OCI-LY3 (cell line): ENCODE results near the gene DDX1.

ENCODE experiments used
- H2AFZ ChIP-seq: fragments of 200-600, 300-600 bp; shearing (Covaris generic); 2 replicates; pipeline ENCODE4 v1.6.0; 2014; ENCODE audit warnings: antibody characterized with exemption, low read depth, low read length
- H3K27ac ChIP-seq: fragments of 200-600, 300-600 bp; sonication (generic); 2 replicates; pipeline ENCODE4 v1.5.1; 2014; ENCODE audit warnings: mild to moderate bottlenecking, low read length, moderate library complexity, mixed read lengths
- H3K27me3 ChIP-seq: fragments of 200-600, 300-600 bp; sonication (generic); 2 replicates; pipeline ENCODE4 v1.6.1; 2014; ENCODE audit warnings: low read depth, low read length, mixed read lengths
- H3K36me3 ChIP-seq: fragments of 200-600, 300-600 bp; sonication (generic); replicated peaks from 2 replicates; pipeline ENCODE3; 2014; ENCODE audit warnings: low read depth, low read length, mixed read lengths
- H3K4me1 ChIP-seq: fragments of 300-600, 200-600 bp; sonication (generic); 2 replicates; pipeline ENCODE4 v1.6.1; 2014; ENCODE audit warnings: low read length, mixed read lengths
- H3K4me2 ChIP-seq: fragments of 200-600, 300-600 bp; sonication (generic); 2 replicates; pipeline ENCODE4 v1.6.1; 2014; ENCODE audit warnings: low read length, mixed read lengths
- H3K4me3 ChIP-seq: fragments of 300-600, 200-600 bp; sonication (generic); 2 replicates; pipeline ENCODE4 v1.5.1; 2014; ENCODE audit warnings: antibody characterized with exemption, mild to moderate bottlenecking, low read length, moderate library complexity
- H3K79me2 ChIP-seq: fragments of 300-600, 200-600 bp; shearing (Covaris generic); 2 replicates; pipeline ENCODE4 v1.6.1; 2014; ENCODE audit warnings: mild to moderate bottlenecking, low read length, mixed read lengths
- H3K9ac ChIP-seq: fragments of 300-600, 200-600 bp; shearing (Covaris generic); 2 replicates; pipeline ENCODE4 v1.6.0; 2014; ENCODE audit warnings: mild to moderate bottlenecking, low read length, moderate library complexity
- H3K9me3 ChIP-seq: fragments of 200-600, 300-600 bp; shearing (Covaris generic); 2 replicates; pipeline ENCODE4 v1.6.1; 2014; ENCODE audit warnings: low read length, mixed read lengths; ENCODE audit not compliant: insufficient read depth
- H4K20me1 ChIP-seq: fragments of 200-600, 300-600 bp; sonication (generic); 2 replicates; pipeline ENCODE4 v1.6.1; 2016; ENCODE audit warnings: low read length, mixed read lengths; ENCODE audit not compliant: insufficient read depth
- EZH2phosphoT487 ChIP-seq: fragments of 200-600 bp; shearing (Covaris generic); IDR thresholded peaks from 2 replicates; pipeline ENCODE4 v1.6.1; 2018; ENCODE audit warnings: antibody characterized with exemption, mixed run types, low read depth
- TF ChIP-seq, protein P1 (sequence below): fragments of 200-600, 300-600 bp; sonication (generic); IDR thresholded peaks from 2 replicates; pipeline ENCODE4 v1.5.1; 2014; ENCODE audit warnings: antibody characterized with exemption, low read length, low read depth

The DDX1 gene

GRCh38 chr2:15674637-15675455, 83.2 kb downstream of the DDX1 start:
- TF ChIP-seq, protein P1, sequence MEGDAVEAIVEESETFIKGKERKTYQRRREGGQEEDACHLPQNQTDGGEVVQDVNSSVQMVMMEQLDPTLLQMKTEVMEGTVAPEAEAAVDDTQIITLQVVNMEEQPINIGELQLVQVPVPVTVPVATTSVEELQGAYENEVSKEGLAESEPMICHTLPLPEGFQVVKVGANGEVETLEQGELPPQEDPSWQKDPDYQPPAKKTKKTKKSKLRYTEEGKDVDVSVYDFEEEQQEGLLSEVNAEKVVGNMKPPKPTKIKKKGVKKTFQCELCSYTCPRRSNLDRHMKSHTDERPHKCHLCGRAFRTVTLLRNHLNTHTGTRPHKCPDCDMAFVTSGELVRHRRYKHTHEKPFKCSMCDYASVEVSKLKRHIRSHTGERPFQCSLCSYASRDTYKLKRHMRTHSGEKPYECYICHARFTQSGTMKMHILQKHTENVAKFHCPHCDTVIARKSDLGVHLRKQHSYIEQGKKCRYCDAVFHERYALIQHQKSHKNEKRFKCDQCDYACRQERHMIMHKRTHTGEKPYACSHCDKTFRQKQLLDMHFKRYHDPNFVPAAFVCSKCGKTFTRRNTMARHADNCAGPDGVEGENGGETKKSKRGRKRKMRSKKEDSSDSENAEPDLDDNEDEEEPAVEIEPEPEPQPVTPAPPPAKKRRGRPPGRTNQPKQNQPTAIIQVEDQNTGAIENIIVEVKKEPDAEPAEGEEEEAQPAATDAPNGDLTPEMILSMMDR = no peak
- no peak for TF ChIP-seq EZH2phosphoT487
- Histone ChIP-seq H3K27me3 (peaks cover 6% of the 10 kb centered on the region; the same call in 1 of the 2 replicates), H4K20me1 (no peaks in the 10 kb centered on the region), H3K27ac (no peak overlapping the region), H3K4me3 (no peak overlapping the region), H3K9ac (no peak overlapping the region), H2AFZ (no peak overlapping the region), H3K36me3 (no peaks in the 10 kb centered on the region), H3K79me2 (no peaks in the 10 kb centered on the region), H3K9me3 (no peaks in the 10 kb centered on the region), H3K4me1 (no peaks in the 10 kb centered on the region), H3K4me2 (no peak overlapping the region)

DNA sequence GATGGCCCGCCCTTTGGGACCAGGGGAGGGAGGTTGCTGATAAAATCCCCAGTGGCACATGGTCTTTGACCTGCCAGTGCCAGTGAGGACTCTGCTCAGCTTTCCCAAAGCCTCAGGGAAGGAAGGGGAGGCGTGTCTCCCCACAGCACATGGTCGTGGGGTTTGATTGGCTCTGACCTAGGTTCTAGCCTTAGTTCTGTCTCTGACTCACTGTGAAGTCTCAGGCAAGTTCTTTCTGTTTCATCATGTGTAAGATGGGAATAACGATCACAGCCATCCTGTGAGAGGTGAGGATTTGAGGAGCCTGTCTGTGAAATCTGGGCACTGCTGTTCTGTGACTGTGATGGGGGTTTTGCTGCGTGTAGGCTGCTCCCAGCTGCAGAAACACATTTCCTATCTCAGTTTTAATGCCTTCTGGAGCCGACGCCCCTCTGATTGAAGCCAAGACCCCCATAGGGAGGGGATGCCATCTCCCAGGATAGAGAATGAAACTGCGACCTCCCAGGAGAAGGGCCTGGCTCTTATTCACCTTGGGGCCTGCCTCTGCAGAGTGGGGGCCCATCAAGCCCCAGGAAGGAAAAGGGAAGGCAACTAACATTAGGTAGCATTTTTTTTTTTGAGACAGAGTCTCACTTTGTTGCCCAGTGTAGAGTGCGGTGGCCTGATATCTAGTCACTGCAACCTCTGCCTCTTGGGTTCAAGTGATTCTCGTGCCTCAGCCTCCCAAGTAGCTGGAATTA, 84.0 kb downstream of the DDX1 start:
- Histone ChIP-seq H3K4me1 (no peaks in the 10 kb centered on the region), H3K4me2 (no peak overlapping the region), H3K4me3 (no peak overlapping the region), H3K27ac (no peak overlapping the region), H3K36me3 (no peaks in the 10 kb centered on the region), H3K27me3 (0 out of 2 replicates have a peak, but pooled peaks cover 3% of the 10 kb centered on the region), H2AFZ (no peak overlapping the region), H3K9ac (no peak overlapping the region), H3K79me2 (no peaks in the 10 kb centered on the region), H3K9me3 (no peaks in the 10 kb centered on the region), H4K20me1 (no peaks in the 10 kb centered on the region)
- TF ChIP-seq, protein P1 = no peak
- no peak for TF ChIP-seq EZH2phosphoT487

DNA sequence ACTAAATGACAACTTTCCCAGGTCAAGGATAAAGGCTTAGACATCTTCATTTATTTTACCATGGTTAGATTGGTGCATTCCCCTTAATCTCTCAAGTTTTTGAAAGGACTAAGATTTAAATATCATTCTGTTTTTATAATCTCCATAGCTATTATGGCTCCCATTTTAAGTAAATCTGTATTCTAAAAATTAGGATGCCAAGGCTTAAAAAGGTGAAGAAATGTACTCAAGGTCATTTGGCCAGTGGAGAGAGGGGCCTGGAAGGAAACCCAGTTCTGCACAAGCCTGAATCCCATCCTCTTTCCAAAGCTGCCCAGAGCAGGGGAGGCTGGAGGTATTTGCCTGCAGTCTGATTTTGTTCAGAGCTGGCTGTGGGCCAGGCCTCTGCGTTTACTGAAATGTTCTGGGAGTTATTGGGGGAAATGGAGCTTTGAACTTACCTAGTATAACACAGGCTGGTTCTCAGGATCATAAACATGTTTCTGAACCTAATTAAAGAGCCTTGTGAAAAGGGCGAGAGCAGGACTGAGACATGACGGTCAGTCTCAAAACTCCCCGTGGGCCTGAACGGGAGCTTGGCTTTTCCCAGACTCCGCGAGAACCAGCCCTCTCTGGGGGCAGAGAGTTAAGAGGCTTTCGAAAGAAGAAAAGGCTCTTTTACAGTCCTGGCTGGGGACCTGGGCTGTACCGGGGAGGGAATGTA, 85.6 kb downstream of the DDX1 start:
- Histone ChIP-seq H3K4me2 (no peak overlapping the region), H3K4me1 (no peaks in the 10 kb centered on the region), H4K20me1 (no peaks in the 10 kb centered on the region), H3K4me3 (no peak overlapping the region), H3K36me3 (no peaks in the 10 kb centered on the region), H3K27me3 (no peaks in the 10 kb centered on the region), H3K9ac (no peak overlapping the region), H3K27ac (no peak overlapping the region), H2AFZ (no peak overlapping the region), H3K79me2 (no peaks in the 10 kb centered on the region), H3K9me3 (no peaks in the 10 kb centered on the region)
- TF ChIP-seq, protein P1 = no peak
- TF ChIP-seq EZH2phosphoT487 = no peak

GRCh38 chr2:15678346-15678745, 86.7 kb downstream of the DDX1 start:
- Histone ChIP-seq H3K9me3 (no peaks in the 10 kb centered on the region), H3K4me1 (no peaks in the 10 kb centered on the region), H3K9ac (no peak overlapping the region), H4K20me1 (no peaks in the 10 kb centered on the region), H3K27ac (no peak overlapping the region), H3K27me3 (no peaks in the 10 kb centered on the region), H3K79me2 (no peaks in the 10 kb centered on the region), H3K36me3 (no peaks in the 10 kb centered on the region), H3K4me2 (no peak overlapping the region), H3K4me3 (no peak overlapping the region), H2AFZ (no peak overlapping the region)
- no peak for TF ChIP-seq EZH2phosphoT487
- TF ChIP-seq, protein P1 = no peak
